ENCODE results near the gene LACTBL1. TPM values are rescaled to one million over a fixed set of nuclear protein-coding genes. Genes with fewer than 3 reads are reported as not detected.

Gene LACTBL1
- total and polyA plus RNA-seq, 2 donors (not counting 1 experiment from before 2014, with no cell fraction given) = not detected

DNA sequence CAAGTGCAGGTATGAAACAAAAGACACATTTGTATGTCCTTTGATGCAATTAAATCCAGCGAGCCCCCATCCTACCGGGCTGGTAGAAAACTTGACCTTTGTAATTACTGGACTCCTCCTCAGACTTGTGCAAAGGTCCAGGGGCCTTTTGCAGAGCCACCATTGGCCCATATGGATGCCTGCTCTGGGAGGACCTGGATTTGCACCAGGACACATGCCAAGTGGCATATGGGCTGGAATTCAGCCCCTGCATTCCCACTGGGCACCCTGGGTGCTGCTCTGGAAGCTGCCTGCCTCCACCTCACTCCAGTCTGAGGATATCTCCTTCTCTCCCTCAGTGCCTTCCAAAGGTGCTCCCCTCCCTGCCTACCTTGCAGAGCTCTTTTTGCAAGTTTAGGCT, 36.0 kb downstream of the LACTBL1 start:
- ChIA-PET POLR2A (no interaction called here), CTCF (no interaction called here)
- no peaks in the 10 kb centered on the region for H3K4me1 Mint-ChIP-seq
- peaks cover 7% of the 10 kb centered on the region for H3K27me3 Mint-ChIP-seq
- H3K4me1 ChIP-seq (ENCODE audit: control insufficient read depth in 2 of 2, insufficient read depth in 2 of 2, low read length in 2 of 2) = no peaks in the 10 kb centered on the region
- H4K20me1 ChIP-seq (ENCODE audit: control insufficient read depth, insufficient read depth, low read length, poor library complexity, severe bottlenecking) = no peaks in the 10 kb centered on the region
- no peak overlapping the region for H2AFZ ChIP-seq (ENCODE audit: insufficient read depth, low read depth, low read length, poor library complexity, severe bottlenecking)
- H3K27ac Mint-ChIP-seq = no peak overlapping the region
- H3K27ac ChIP-seq (ENCODE audit: low read length in 2 of 2) = no peak overlapping the region
- TF ChIP-seq, protein P1, sequence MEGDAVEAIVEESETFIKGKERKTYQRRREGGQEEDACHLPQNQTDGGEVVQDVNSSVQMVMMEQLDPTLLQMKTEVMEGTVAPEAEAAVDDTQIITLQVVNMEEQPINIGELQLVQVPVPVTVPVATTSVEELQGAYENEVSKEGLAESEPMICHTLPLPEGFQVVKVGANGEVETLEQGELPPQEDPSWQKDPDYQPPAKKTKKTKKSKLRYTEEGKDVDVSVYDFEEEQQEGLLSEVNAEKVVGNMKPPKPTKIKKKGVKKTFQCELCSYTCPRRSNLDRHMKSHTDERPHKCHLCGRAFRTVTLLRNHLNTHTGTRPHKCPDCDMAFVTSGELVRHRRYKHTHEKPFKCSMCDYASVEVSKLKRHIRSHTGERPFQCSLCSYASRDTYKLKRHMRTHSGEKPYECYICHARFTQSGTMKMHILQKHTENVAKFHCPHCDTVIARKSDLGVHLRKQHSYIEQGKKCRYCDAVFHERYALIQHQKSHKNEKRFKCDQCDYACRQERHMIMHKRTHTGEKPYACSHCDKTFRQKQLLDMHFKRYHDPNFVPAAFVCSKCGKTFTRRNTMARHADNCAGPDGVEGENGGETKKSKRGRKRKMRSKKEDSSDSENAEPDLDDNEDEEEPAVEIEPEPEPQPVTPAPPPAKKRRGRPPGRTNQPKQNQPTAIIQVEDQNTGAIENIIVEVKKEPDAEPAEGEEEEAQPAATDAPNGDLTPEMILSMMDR (IDR thresholded peaks at IDR 0.05) = no peak
- TF ChIP-seq EZH2 (IDR thresholded peaks at IDR 0.05; ENCODE audit: borderline replicate concordance, insufficient read depth, low read depth, low read length, poor library complexity, severe bottlenecking) = no peak
- no peak for DNase-seq
- H3K9me3 Mint-ChIP-seq (ENCODE audit: insufficient read depth) = peaks cover 13% of the 10 kb centered on the region
- no peak for ATAC-seq (ENCODE audit: low read depth)
- WGBS (ENCODE audit: insufficient coverage) = 100% methylated on average over 1 of the region's 2 CpGs
- H3K36me3 ChIP-seq (replicated peaks in 1 of 2; ENCODE audit: control extremely low read depth in 1 of 2, control insufficient read depth in 1 of 2, extremely low read depth in 1 of 2, insufficient read depth in 2 of 2, low read length in 1 of 2) = no peaks in the 10 kb centered on the region
- H3K9me3 ChIP-seq (ENCODE audit: control extremely low read depth in 1 of 3, control insufficient read depth in 2 of 3, insufficient read depth in 1 of 3, low read length in 2 of 3) = peaks cover 4 to 20% (median 8%) of the 10 kb centered on the region in 3 donors
- no peak overlapping the region for H3K4me3 Mint-ChIP-seq
- peaks cover 0 to 2% (median 0%) of the 10 kb centered on the region in 4 experiments for H3K27me3 ChIP-seq (replicated peaks in 1 of 4; ENCODE audit: control extremely low read depth in 1 of 4, control insufficient read depth in 3 of 4, insufficient read depth in 4 of 4, low read length in 3 of 4)
- H3K79me2 ChIP-seq (ENCODE audit: control insufficient read depth, insufficient read depth, low read length) = no peaks in the 10 kb centered on the region
- no peak overlapping the region for H3K4me2 ChIP-seq (replicated peaks; ENCODE audit: low read depth, low read length, poor library complexity, severe bottlenecking)
- H3K9ac ChIP-seq (ENCODE audit: low read length) = no peak overlapping the region
- intact Hi-C loops (cut with micrococcal nuclease) = no loop called here
- H3K4me3 ChIP-seq (ENCODE audit: control extremely low read depth in 1 of 5, extremely low read depth in 1 of 5, insufficient read depth in 1 of 5, low read depth in 2 of 5, low read length in 4 of 5) = no peak overlapping the region

DNA sequence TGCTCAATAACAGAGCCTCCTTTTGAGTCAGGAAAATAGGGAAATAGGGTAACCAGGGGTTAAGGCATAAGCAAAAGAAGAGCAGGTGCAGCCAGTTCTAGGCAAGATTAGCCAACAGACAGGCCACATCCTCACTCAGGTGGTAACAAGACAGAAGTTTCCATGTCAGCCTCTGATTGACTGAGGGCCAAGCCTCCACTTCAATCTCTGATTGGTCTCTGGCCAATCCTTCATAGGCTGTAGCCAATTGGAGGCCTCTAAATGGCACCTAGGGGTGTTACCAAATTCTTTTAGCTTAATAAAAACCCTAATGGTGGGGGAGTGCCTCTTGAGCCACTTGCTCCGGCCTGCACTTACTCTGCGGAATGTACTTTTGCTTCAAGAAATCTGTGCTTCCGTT, 37.2 kb downstream of the LACTBL1 start:
- no peak for TF ChIP-seq EZH2 (IDR thresholded peaks at IDR 0.05; ENCODE audit: borderline replicate concordance, insufficient read depth, low read depth, low read length, poor library complexity, severe bottlenecking)
- TF ChIP-seq, protein P1 (IDR thresholded peaks at IDR 0.05) = no peak
- Histone ChIP-seq H3K4me1 (ENCODE audit: control insufficient read depth in 2 of 2, insufficient read depth in 2 of 2, low read length in 2 of 2) (no peaks in the 10 kb centered on the region), H3K9ac (ENCODE audit: low read length) (no peak overlapping the region), H3K4me2 (replicated peaks; ENCODE audit: low read depth, low read length, poor library complexity, severe bottlenecking) (no peak overlapping the region), H3K4me3 (ENCODE audit: control extremely low read depth in 1 of 5, extremely low read depth in 1 of 5, insufficient read depth in 1 of 5, low read depth in 2 of 5, low read length in 4 of 5) (no peak overlapping the region), H2AFZ (ENCODE audit: insufficient read depth, low read depth, low read length, poor library complexity, severe bottlenecking) (no peak overlapping the region), H3K79me2 (ENCODE audit: control insufficient read depth, insufficient read depth, low read length) (no peaks in the 10 kb centered on the region), H3K27me3 (replicated peaks in 1 of 4; ENCODE audit: control extremely low read depth in 1 of 4, control insufficient read depth in 3 of 4, insufficient read depth in 4 of 4, low read length in 3 of 4) (peaks cover 0 to 2% (median 0%) of the 10 kb centered on the region in 4 experiments), H4K20me1 (ENCODE audit: control insufficient read depth, insufficient read depth, low read length, poor library complexity, severe bottlenecking) (no peaks in the 10 kb centered on the region), H3K36me3 (replicated peaks in 1 of 2; ENCODE audit: control extremely low read depth in 1 of 2, control insufficient read depth in 1 of 2, extremely low read depth in 1 of 2, insufficient read depth in 2 of 2, low read length in 1 of 2) (no peaks in the 10 kb centered on the region), H3K9me3 (ENCODE audit: control extremely low read depth in 1 of 3, control insufficient read depth in 2 of 3, insufficient read depth in 1 of 3, low read length in 2 of 3) (peaks cover 2 to 9% (median 3%) of the 10 kb centered on the region in 3 donors), H3K27ac (ENCODE audit: low read length in 2 of 2) (no peak overlapping the region)
- intact Hi-C loops (cut with micrococcal nuclease) = no loop called here
- ATAC-seq (ENCODE audit: low read depth) (no peak), DNase-seq (no peak)
- Mint-ChIP-seq H3K4me3 (no peak overlapping the region), H3K4me1 (no peaks in the 10 kb centered on the region), H3K27me3 (peaks cover 7% of the 10 kb centered on the region), H3K9me3 (ENCODE audit: insufficient read depth) (peaks cover 9% of the 10 kb centered on the region), H3K27ac (no peak overlapping the region)
- POLR2A ChIA-PET = no interaction called here
- CTCF ChIA-PET = no interaction called here
- WGBS (ENCODE audit: insufficient coverage) = 93% methylated on average over 3 of the region's 3 CpGs
